ENCODE data around the gene NEAT1.
A peak's percentile ranks its signal among the peaks of the same experiment; 100 is the strongest.
"Not testable (repeated sequence)": the region's sequence is repeated elsewhere in the genome, so short reads cannot be mapped to it uniquely, and the experiment has no call there.

The NEAT1 gene

GRCh38 chr11:65410936-65411680 is 11.5 kb upstream of the NEAT1 start:
- no peak for DNase-seq (ENCODE audit: low read depth)

GRCh38 chr11:65411681-65412070 is 10.9 kb upstream of the NEAT1 start:
- no peak for DNase-seq (ENCODE audit: low read depth)

- DNase-seq (ENCODE audit: low read depth): no peak
Observed at GRCh38 chr11:65412271-65413076, 10.1 kb upstream of the NEAT1 start.

GRCh38 chr11:65413077-65413664 is 9.4 kb upstream of the NEAT1 start:
- not testable (repeated sequence) for DNase-seq (ENCODE audit: low read depth)

- peak; percentile 46 for DNase-seq (ENCODE audit: low read depth)
Observed at GRCh38 chr11:65414776-65415498, 7.7 kb upstream of the NEAT1 start.

- DNase-seq (ENCODE audit: low read depth): no peak
Observed at GRCh38 chr11:65415499-65416340, 6.9 kb upstream of the NEAT1 start.

GRCh38 chr11:65416341-65416824 is 6.2 kb upstream of the NEAT1 start:
- peak; percentile 68 for DNase-seq (ENCODE audit: low read depth)

GRCh38 chr11:65416841-65417701 is 5.5 kb upstream of the NEAT1 start:
- peak; percentile 7 for DNase-seq (ENCODE audit: low read depth)

- DNase-seq (ENCODE audit: low read depth): peak; percentile 24
Observed at GRCh38 chr11:65417702-65418430, 4.7 kb upstream of the NEAT1 start.

GRCh38 chr11:65418431-65418680 is 4.2 kb upstream of the NEAT1 start:
- DNase-seq (ENCODE audit: low read depth): no peak

GRCh38 chr11:65418681-65419459 is 3.7 kb upstream of the NEAT1 start:
- DNase-seq (ENCODE audit: low read depth): peak; percentile 98

- no peak for DNase-seq (ENCODE audit: low read depth)
Observed at GRCh38 chr11:65419460-65419771, 3.2 kb upstream of the NEAT1 start.

- DNase-seq (ENCODE audit: low read depth): peak; percentile 90
Observed at GRCh38 chr11:65419772-65420481, 2.7 kb upstream of the NEAT1 start.

GRCh38 chr11:65420506-65420905 is 2.1 kb upstream of the NEAT1 start:
- DNase-seq (ENCODE audit: low read depth): no peak

GRCh38 chr11:65420979-65421793 is 1.4 kb upstream of the NEAT1 start:
- DNase-seq (ENCODE audit: low read depth): peak; percentile 99

- peak; percentile 95 for DNase-seq (ENCODE audit: low read depth)
Observed at GRCh38 chr11:65421794-65422632, 585 bp upstream of the NEAT1 start.
